C4-2B (cell line): ENCODE data around the gene AAK1.

Experiments
- ZFX ChIP-seq: fragments of 450-650 bp; IDR thresholded peaks from 2 replicates; pipeline ENCODE4 v1.6.1; 2017
- TF ChIP-seq, protein P1 (sequence below): fragments of 450-650 bp; conservative IDR thresholded peaks from 2 replicates; pipeline ENCODE4 v1.5.1; 2017; ENCODE audit warnings: mild to moderate bottlenecking

DNA sequence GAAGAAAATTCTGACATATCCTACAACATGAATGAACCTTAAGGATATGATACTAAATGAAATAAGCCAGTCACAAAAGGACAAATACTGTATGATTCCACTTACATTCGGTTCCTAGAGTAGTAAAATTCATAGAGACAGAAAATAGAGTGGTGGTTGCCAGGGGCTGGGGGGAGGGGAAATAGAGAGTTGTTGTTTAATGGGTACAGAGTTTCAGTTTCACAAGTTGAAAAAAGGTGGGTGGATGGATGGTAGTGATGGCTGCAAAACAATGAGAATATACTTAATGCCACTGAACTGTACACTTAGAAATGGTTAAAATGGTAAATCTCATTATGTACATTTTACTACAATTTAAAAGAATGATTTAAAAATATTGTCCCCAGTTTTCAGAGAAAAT lies 153.1 kb downstream of the AAK1 start:
- TF ChIP-seq, protein P1, sequence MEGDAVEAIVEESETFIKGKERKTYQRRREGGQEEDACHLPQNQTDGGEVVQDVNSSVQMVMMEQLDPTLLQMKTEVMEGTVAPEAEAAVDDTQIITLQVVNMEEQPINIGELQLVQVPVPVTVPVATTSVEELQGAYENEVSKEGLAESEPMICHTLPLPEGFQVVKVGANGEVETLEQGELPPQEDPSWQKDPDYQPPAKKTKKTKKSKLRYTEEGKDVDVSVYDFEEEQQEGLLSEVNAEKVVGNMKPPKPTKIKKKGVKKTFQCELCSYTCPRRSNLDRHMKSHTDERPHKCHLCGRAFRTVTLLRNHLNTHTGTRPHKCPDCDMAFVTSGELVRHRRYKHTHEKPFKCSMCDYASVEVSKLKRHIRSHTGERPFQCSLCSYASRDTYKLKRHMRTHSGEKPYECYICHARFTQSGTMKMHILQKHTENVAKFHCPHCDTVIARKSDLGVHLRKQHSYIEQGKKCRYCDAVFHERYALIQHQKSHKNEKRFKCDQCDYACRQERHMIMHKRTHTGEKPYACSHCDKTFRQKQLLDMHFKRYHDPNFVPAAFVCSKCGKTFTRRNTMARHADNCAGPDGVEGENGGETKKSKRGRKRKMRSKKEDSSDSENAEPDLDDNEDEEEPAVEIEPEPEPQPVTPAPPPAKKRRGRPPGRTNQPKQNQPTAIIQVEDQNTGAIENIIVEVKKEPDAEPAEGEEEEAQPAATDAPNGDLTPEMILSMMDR = no peak
- TF ChIP-seq ZFX = no peak
